ENCODE results near the gene CLNK.
A peak's percentile ranks its signal among the peaks of the same experiment; 100 is the strongest.

CLNK gene

GRCh38 chr4:10701702-10702460 is 17.3 kb upstream of the CLNK start:
- DNase-seq (ENCODE audit: low read depth in 2 of 2): no peak

GRCh38 chr4:10701161-10701560 is 16.6 kb upstream of the CLNK start:
- no peak for DNase-seq (ENCODE audit: low read depth in 2 of 2)

GRCh38 chr4:10698172-10698571 is 13.6 kb upstream of the CLNK start:
- no peak for DNase-seq (ENCODE audit: low read depth in 2 of 2)

- DNase-seq (ENCODE audit: low read depth in 2 of 2): no peak
Measured at GRCh38 chr4:10697086-10697485, 12.5 kb upstream of the CLNK start.

GRCh38 chr4:10696253-10696652 is 11.7 kb upstream of the CLNK start:
- DNase-seq (ENCODE audit: low read depth in 2 of 2): no peak

GRCh38 chr4:10694828-10695209 is 10.3 kb upstream of the CLNK start:
- DNase-seq (ENCODE audit: low read depth in 2 of 2): no peak

GRCh38 chr4:10694151-10694827 is 9.7 kb upstream of the CLNK start:
- no peak for DNase-seq (ENCODE audit: low read depth in 2 of 2)

GRCh38 chr4:10691651-10692050 is 7.1 kb upstream of the CLNK start:
- DNase-seq (ENCODE audit: low read depth in 2 of 2): no peak

GRCh38 chr4:10690185-10690907 is 5.8 kb upstream of the CLNK start:
- DNase-seq (ENCODE audit: low read depth in 2 of 2): no peak

- DNase-seq (ENCODE audit: low read depth in 2 of 2): no peak
Measured at GRCh38 chr4:10688846-10689245, 4.3 kb upstream of the CLNK start.

GRCh38 chr4:10688022-10688421 is 3.5 kb upstream of the CLNK start:
- DNase-seq (ENCODE audit: low read depth in 2 of 2): no peak

- no peak for DNase-seq (ENCODE audit: low read depth in 2 of 2)
Measured at GRCh38 chr4:10687526-10687925, 3.0 kb upstream of the CLNK start.

- no peak for DNase-seq (ENCODE audit: low read depth in 2 of 2)
Measured at GRCh38 chr4:10682397-10682796, 2.2 kb downstream of the CLNK start.

- no peak for DNase-seq (ENCODE audit: low read depth in 2 of 2)
Measured at GRCh38 chr4:10677796-10678497, 6.6 kb downstream of the CLNK start.

- no peak for DNase-seq (ENCODE audit: low read depth in 2 of 2)
Measured at GRCh38 chr4:10673817-10674369, 10.7 kb downstream of the CLNK start.

GRCh38 chr4:10672379-10672778 is 12.2 kb downstream of the CLNK start:
- DNase-seq (ENCODE audit: low read depth in 2 of 2): no peak

- no peak for DNase-seq (ENCODE audit: low read depth in 2 of 2)
Measured at GRCh38 chr4:10671799-10672198, 12.8 kb downstream of the CLNK start.

- DNase-seq (ENCODE audit: low read depth in 2 of 2): peak in 1 of 2 donors; percentile 3
Measured at GRCh38 chr4:10671366-10671765, 13.2 kb downstream of the CLNK start.

GRCh38 chr4:10670321-10670720 is 14.2 kb downstream of the CLNK start:
- no peak for DNase-seq (ENCODE audit: low read depth in 2 of 2)

GRCh38 chr4:10667701-10668326 is 16.8 kb downstream of the CLNK start:
- no peak for DNase-seq (ENCODE audit: low read depth in 2 of 2)

- no peak for DNase-seq (ENCODE audit: low read depth in 2 of 2)
Measured at GRCh38 chr4:10666616-10667015, 18.0 kb downstream of the CLNK start.

Data from stimulated activated CD4-positive, alpha-beta T cell treated with anti-CD3 and anti-CD28 coated beads, Interleukin-15, amount 100 ng/mL, for 48 hours (primary cell).